Upper lobe of right lung (tissue), 1 donor: Measurements from ENCODE around the gene TAMALIN. TPM values are rescaled to one million over a fixed set of nuclear protein-coding genes. Genes with fewer than 3 reads are reported as not detected.

Source experiments
- ATAC-seq: fragments of 200-7000 bp; cut with Tn5 transposase; one replicate; pipeline ENCODE4 v1.9.1; 2020; ENCODE audit warnings: mild to moderate bottlenecking, moderate library complexity
- DNase-seq: peaks from one replicate; pipeline ENCODE4 v3.0.0-alpha.2; 2020
- H3K27ac ChIP-seq: fragments of 200-600 bp; one replicate; pipeline ENCODE4 v1.8.0; 2022
- H3K27me3 ChIP-seq: fragments of 200-600 bp; one replicate; pipeline ENCODE4 v1.8.0; 2022; ENCODE audit warnings: mild to moderate bottlenecking
- H3K36me3 ChIP-seq: fragments of 200-600 bp; one replicate; pipeline ENCODE4 v1.8.0; 2022
- H3K4me1 ChIP-seq: fragments of 200-600 bp; one replicate; pipeline ENCODE4 v1.8.0; 2022
- H3K4me3 ChIP-seq: fragments of 200-600 bp; one replicate; pipeline ENCODE4 v1.8.0; 2022; ENCODE audit warnings: mild to moderate bottlenecking
- H3K9me3 ChIP-seq: fragments of 200-600 bp; one replicate; pipeline ENCODE4 v1.8.0; 2022
- CTCF ChIP-seq: fragments of 200-600 bp; IDR thresholded peaks from one replicate; pipeline ENCODE4 v1.8.0; 2022; ENCODE audit warnings: antibody characterized with exemption
- intact Hi-C: fragments of 100-400 bp; cut with DNase I; formaldehyde crosslinking; loops from one replicate; pipeline ENCODE4 v1.11.0; 2022
- total RNA-seq: library from RNA; stranded (reverse); fragmentation: NEBNext Ultra II Directional; extraction: Animal tissue kit (Norgen Biotek cat#: 25700); gene quantifications from one replicate; pipeline ENCODE4 v1.2.1, GENCODE V29; 2021
- donor health status: DM: no; HTN: yes; CAD: no; lungs with severe emphysema.

TAMALIN gene
- total RNA-seq, 1 donor from 2014 or later = 199 TPM

- no peaks in the 10 kb centered on the region for H3K27me3 ChIP-seq
- ATAC-seq = no peak
- intact Hi-C loops = loop anchor here (5.0 kb wide), 1 partner anchor 58 kb away; no protein-coding TSS in a partner anchor
- H3K4me3 ChIP-seq = no peak overlapping the region
- H3K36me3 ChIP-seq = no peaks in the 10 kb centered on the region
- TF ChIP-seq CTCF = no peak
- H3K4me1 ChIP-seq = peaks cover 28% of the 10 kb centered on the region
- H3K9me3 ChIP-seq = no peaks in the 10 kb centered on the region
- no peak overlapping the region for H3K27ac ChIP-seq
- DNase-seq = no peak
Observed at GRCh38 chr12:52029685-52030084, 22.9 kb downstream of the TAMALIN start.

- peak overlapping the region; percentile 93 for H3K27ac ChIP-seq
- TF ChIP-seq CTCF = no peak
- peak overlapping the region; percentile 45 for H3K4me3 ChIP-seq
- intact Hi-C loops = no loop called here
- no peaks in the 10 kb centered on the region for H3K9me3 ChIP-seq
- ATAC-seq = no peak
- H3K36me3 ChIP-seq = no peaks in the 10 kb centered on the region
- no peaks in the 10 kb centered on the region for H3K27me3 ChIP-seq
- no peak for DNase-seq
- peaks cover 24% of the 10 kb centered on the region for H3K4me1 ChIP-seq
Observed at GRCh38 chr12:52032446-52032803, 25.7 kb downstream of the TAMALIN start.

- Histone ChIP-seq H3K27me3 (no peaks in the 10 kb centered on the region), H3K4me1 (peaks cover 24% of the 10 kb centered on the region), H3K4me3 (peak overlapping the region; percentile 45), H3K27ac (peak overlapping the region; percentile 93), H3K36me3 (no peaks in the 10 kb centered on the region), H3K9me3 (no peaks in the 10 kb centered on the region)
- TF ChIP-seq CTCF = no peak
- peak; percentile 98 for DNase-seq
- ATAC-seq = peak; percentile 96
- intact Hi-C loops = no loop called here
Observed at GRCh38 chr12:52032804-52033445, 26.2 kb downstream of the TAMALIN start.

- Histone ChIP-seq H3K9me3 (no peaks in the 10 kb centered on the region), H3K4me1 (peaks cover 27% of the 10 kb centered on the region), H3K27ac (peak overlapping the region; percentile 93), H3K36me3 (no peaks in the 10 kb centered on the region), H3K4me3 (peak overlapping the region; percentile 45), H3K27me3 (no peaks in the 10 kb centered on the region)
- DNase-seq (no peak), ATAC-seq (no peak)
- intact Hi-C loops = no loop called here
- no peak for TF ChIP-seq CTCF
Observed at GRCh38 chr12:52033446-52034140, 26.8 kb downstream of the TAMALIN start.

GRCh38 chr12:52035190-52035589 is 28.4 kb downstream of the TAMALIN start:
- intact Hi-C loops = no loop called here
- no peaks in the 10 kb centered on the region for H3K36me3 ChIP-seq
- ATAC-seq = no peak
- no peak overlapping the region for H3K27ac ChIP-seq
- no peak for TF ChIP-seq CTCF
- H3K27me3 ChIP-seq = no peaks in the 10 kb centered on the region
- no peaks in the 10 kb centered on the region for H3K9me3 ChIP-seq
- peaks cover 29% of the 10 kb centered on the region for H3K4me1 ChIP-seq
- no peak for DNase-seq
- no peak overlapping the region for H3K4me3 ChIP-seq
